ENCODE results near the gene GRWD1. TPM values are rescaled to one million over a fixed set of nuclear protein-coding genes. Genes with fewer than 3 reads are reported as not detected.

GRWD1 gene
- total and polyA plus RNA-seq, 2 of the 4 experiments (the other 2 are of a cell fraction), result 22.0 to 22.5 TPM

DNA sequence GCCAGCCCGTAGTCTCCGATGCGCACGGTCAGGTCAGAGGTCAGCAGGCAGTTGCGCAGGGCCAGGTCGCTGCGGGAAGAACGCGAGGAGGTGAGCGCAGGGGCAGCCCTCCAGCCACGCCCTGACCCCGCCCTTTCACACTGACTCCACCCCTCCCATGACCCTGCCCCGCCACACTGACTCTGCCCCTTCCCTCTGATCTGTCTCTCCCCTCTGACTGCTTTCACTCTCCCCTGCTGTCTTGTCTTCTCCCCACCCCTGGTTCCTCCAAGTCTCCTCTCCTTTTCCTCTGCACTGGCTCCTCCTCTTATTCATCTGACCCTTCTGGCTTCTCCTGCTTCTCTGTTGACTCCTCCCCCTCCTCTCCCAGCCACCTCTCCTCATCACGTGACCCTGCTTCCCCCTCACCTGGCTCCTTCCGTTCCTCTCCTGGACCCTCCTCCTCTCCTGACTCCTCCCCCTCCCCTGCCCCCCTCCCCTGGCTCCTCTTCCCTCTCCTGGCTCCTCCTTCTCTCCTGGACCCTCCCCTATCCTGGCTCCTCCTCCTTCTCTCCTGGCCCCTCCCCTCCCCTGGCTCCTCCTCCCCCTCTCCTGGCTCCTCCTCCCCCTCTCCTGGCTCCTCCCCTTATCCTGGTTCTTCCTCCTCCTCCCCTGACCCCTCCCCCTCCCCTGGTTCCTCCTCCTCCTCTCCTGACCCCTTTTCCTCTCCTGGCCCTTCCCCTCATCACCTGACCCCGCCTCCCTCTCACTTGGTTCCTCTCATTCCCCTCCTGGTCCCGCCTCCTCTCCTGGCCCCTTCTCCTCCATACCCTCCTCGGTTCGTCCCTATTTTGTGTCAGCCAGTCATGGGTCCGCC, 55.9 kb downstream of the GRWD1 start:
- no peak overlapping the region for H3K56ac ChIP-seq (ENCODE audit: extremely low read depth, insufficient read depth, low read length)
- peaks cover 3% of the 10 kb centered on the region; the same call in 1 of the 2 replicates for H3K4me1 ChIP-seq (ENCODE audit: control insufficient read depth, insufficient read depth, low read length)
- H3K27ac ChIP-seq (ENCODE audit: insufficient read depth, low read length), result no peak overlapping the region
- peaks cover 42% of the 10 kb centered on the region for H3K27me3 ChIP-seq (ENCODE audit: control insufficient read depth, insufficient read depth, low read length)
- CTCF ChIA-PET, result no interaction called here
- H3K79me1 ChIP-seq (ENCODE audit: low read depth in 1 of 2, low read length in 2 of 2), result no peaks in the 10 kb centered on the region
- H3K4ac ChIP-seq (ENCODE audit: low read depth, low read length), result no peak overlapping the region
- H3K36me3 ChIP-seq (ENCODE audit: control insufficient read depth, insufficient read depth, low read length), result no peaks in the 10 kb centered on the region
- TF ChIP-seq, protein P1, sequence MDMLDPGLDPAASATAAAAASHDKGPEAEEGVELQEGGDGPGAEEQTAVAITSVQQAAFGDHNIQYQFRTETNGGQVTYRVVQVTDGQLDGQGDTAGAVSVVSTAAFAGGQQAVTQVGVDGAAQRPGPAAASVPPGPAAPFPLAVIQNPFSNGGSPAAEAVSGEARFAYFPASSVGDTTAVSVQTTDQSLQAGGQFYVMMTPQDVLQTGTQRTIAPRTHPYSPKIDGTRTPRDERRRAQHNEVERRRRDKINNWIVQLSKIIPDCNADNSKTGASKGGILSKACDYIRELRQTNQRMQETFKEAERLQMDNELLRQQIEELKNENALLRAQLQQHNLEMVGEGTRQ (IDR thresholded peaks at IDR 0.05; ENCODE audit: low read depth, low read length), result peak; percentile 33; the same call in 1 of the 2 replicates
- TF ChIP-seq RAD21 (IDR thresholded peaks at IDR 0.05; ENCODE audit: low read length), result no peak
- dilution Hi-C loops (cut with HindIII; ENCODE audit: low sequenced_read_pairs, unreplicated experiment), result no loop called here
- H2AFZ ChIP-seq (replicated peaks; ENCODE audit: low read length, poor library complexity), result peak overlapping the region; percentile 81
- POLR2A ChIA-PET (ENCODE audit: unreplicated experiment), result no interaction called here
- no peak overlapping the region for H2BK20ac ChIP-seq (ENCODE audit: low read depth, low read length)
- H3K14ac ChIP-seq (replicated peaks; ENCODE audit: low read depth, low read length), result no peak overlapping the region
- no peak overlapping the region for H2AK9ac ChIP-seq (replicated peaks; ENCODE audit: low read depth, low read length, poor library complexity)
- no peak overlapping the region for H3K23ac ChIP-seq (ENCODE audit: low read depth, low read length)
- H4K91ac ChIP-seq (ENCODE audit: insufficient read depth, low read depth, low read length), result no peak overlapping the region
- H3K4me2 ChIP-seq (ENCODE audit: low read depth, low read length), result no peak overlapping the region; the same call in 1 of the 2 replicates
- no peak overlapping the region for H2AK5ac ChIP-seq (ENCODE audit: low read depth, low read length)
- no TSS peak for BruUV-seq (replicated peaks)
- H3K4me3 ChIP-seq (ENCODE audit: insufficient read depth, low read depth, low read length), result no peak overlapping the region
- no peak overlapping the region for H2BK120ac ChIP-seq (ENCODE audit: low read depth, low read length)
- ATAC-seq (ENCODE audit: low read depth) (peak; percentile 66), DNase-seq (no peak)
- no peak overlapping the region for H3K9ac ChIP-seq (ENCODE audit: low read depth, low read length)
- no peak overlapping the region for H2BK5ac ChIP-seq (ENCODE audit: low read depth, low read length, poor library complexity, severe bottlenecking)
- no peak overlapping the region for H4K8ac ChIP-seq (ENCODE audit: low read depth in 2 of 2, low read length in 2 of 2)
- no peaks in the 10 kb centered on the region for H3K9me1 ChIP-seq (ENCODE audit: insufficient read depth, low read length)
- intact Hi-C loops (cut with micrococcal nuclease), result no loop called here
- no peak overlapping the region for H2BK15ac ChIP-seq (ENCODE audit: low read depth, low read length)
- H4K5ac ChIP-seq (ENCODE audit: low read depth, low read length), result no peak overlapping the region
- no peak overlapping the region for H3K18ac ChIP-seq (ENCODE audit: low read depth, low read length)
- in situ Hi-C loops (cut with MboI; ENCODE audit: low sequenced_read_pairs), result no loop called here
- H3K9me3 ChIP-seq (ENCODE audit: control insufficient read depth, insufficient read depth, low read length), result no peaks in the 10 kb centered on the region
- H4K20me1 ChIP-seq (ENCODE audit: insufficient read depth, low read length), result no peaks in the 10 kb centered on the region; the same call in 1 of the 2 replicates
- WGBS, 2 experiments (ENCODE audit: extremely low coverage in 2 of 2, insufficient read length in 1 of 2), result 10% methylated on average over 15 of the region's 20 CpGs; no CpG with 5 or more reads in 1 of the 2 experiments
